ENCODE results near the gene KCNH2. TPM values are rescaled to one million over a fixed set of nuclear protein-coding genes. Genes with fewer than 3 reads are reported as not detected.
A peak's percentile ranks its signal among the peaks of the same experiment; 100 is the strongest.

KCNH2 gene
- total and polyA plus RNA-seq, 10 donors: 0.67 to 5.1 (median 2.3) TPM

DNA sequence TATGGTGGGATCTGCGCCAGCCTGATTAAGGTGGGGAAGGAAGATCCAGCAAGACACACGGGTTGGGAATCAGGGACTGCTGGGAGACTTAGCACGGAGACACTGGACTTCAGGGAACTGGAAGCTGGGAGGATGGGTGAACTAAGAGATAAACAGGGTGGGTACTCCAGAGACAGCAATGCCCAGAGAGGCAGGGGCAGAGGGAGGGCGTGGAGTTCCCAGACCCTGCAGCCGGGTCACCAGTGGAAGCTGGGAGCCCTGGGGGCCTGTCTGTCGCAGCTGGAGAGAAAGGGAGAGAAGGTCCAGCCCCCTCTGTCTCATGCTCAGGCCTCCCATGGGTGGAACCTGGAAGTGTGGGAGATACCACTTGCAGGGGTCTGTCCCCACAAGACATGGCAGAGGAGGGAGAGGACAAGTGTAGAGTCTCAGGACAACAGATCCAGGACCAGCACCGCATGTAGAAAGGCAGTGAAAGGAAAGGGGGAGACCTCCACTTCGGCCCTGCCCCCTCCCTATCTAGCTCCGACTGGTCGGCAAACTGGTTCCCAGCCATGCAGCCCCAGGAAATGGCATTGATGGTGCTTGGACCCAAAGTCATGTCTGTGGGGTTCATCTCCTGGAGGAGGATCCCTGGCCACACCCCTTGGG, 81.4 kb downstream of the KCNH2 start:
- 74 to 82% (median 80%) methylated on average over 10 of the region's 10 CpGs for WGBS, 5 donors
- intact Hi-C loops (cut with DNase I; ENCODE audit: low total_unique reads): loop anchor here (5.0 kb wide), 1 partner anchor 216 kb away; no protein-coding TSS in a partner anchor
- H3K27me3 ChIP-seq (replicated peaks in 1 of 7): peaks cover 0 to 42% (median 0%) of the 10 kb centered on the region in 7 donors

DNA sequence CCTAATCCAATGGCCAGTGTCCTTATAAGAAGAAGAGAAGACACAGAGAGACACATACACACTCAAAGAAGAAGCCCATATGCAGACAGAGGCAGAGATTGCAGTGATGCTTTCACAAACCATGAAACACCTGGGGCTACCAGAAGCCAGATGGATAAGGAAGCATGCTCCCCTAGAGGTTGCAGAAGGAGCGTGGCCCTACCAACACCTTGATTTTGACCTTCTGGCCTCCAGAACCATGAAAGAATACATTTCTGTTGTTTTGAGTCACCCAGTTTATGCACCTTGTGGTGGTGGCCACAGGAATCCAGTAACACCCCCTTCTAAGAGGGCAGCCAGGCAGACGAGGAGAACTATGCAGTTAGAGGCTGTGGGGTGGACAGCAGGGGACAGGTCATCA, 82.3 kb downstream of the KCNH2 start:
- 60 to 79% (median 64%) methylated on average over 2 of the region's 2 CpGs for WGBS, 5 donors
- DNase-seq: no peak
- intact Hi-C loops (cut with DNase I; ENCODE audit: low total_unique reads): loop anchor here (5.0 kb wide), 1 partner anchor 216 kb away; no protein-coding TSS in a partner anchor
- Histone ChIP-seq H3K4me1 (peaks cover 0 to 17% (median 13%) of the 10 kb centered on the region in 6 donors), H3K27ac (no peak overlapping the region), H3K9me3 (peaks cover 0 to 15% (median 6%) of the 10 kb centered on the region in 8 donors), H3K27me3 (replicated peaks in 1 of 7) (peaks cover 0 to 37% (median 0%) of the 10 kb centered on the region in 7 donors), H3K4me3 (no peak overlapping the region), H3K36me3 (no peaks in the 10 kb centered on the region)
- no peak for TF ChIP-seq POLR2AphosphoS5 (IDR thresholded peaks at IDR 0.05)
- TF ChIP-seq, protein P1, sequence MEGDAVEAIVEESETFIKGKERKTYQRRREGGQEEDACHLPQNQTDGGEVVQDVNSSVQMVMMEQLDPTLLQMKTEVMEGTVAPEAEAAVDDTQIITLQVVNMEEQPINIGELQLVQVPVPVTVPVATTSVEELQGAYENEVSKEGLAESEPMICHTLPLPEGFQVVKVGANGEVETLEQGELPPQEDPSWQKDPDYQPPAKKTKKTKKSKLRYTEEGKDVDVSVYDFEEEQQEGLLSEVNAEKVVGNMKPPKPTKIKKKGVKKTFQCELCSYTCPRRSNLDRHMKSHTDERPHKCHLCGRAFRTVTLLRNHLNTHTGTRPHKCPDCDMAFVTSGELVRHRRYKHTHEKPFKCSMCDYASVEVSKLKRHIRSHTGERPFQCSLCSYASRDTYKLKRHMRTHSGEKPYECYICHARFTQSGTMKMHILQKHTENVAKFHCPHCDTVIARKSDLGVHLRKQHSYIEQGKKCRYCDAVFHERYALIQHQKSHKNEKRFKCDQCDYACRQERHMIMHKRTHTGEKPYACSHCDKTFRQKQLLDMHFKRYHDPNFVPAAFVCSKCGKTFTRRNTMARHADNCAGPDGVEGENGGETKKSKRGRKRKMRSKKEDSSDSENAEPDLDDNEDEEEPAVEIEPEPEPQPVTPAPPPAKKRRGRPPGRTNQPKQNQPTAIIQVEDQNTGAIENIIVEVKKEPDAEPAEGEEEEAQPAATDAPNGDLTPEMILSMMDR (IDR thresholded peaks at IDR 0.05 in 8 of 11, conservative IDR thresholded peaks at IDR 0.05 in 3 of 11): no peak
- TF ChIP-seq POLR2A (IDR thresholded peaks at IDR 0.05): no peak

More for the DNA sequence above, 81.4 kb downstream of the KCNH2 start:
- no peak overlapping the region for H3K4me3 ChIP-seq
- TF ChIP-seq POLR2AphosphoS5 (IDR thresholded peaks at IDR 0.05): no peak
- TF ChIP-seq, protein P1 (IDR thresholded peaks at IDR 0.05 in 8 of 11, conservative IDR thresholded peaks at IDR 0.05 in 3 of 11): no peak
- no peak for TF ChIP-seq POLR2A (IDR thresholded peaks at IDR 0.05)
- no peak for DNase-seq
- H3K36me3 ChIP-seq: no peaks in the 10 kb centered on the region
- H3K27ac ChIP-seq: peak overlapping the region in 3 of 8 donors; percentile 66 to 77 (median 74)
- peaks cover 0 to 26% (median 22%) of the 10 kb centered on the region in 6 donors for H3K4me1 ChIP-seq
- H3K9me3 ChIP-seq: peaks cover 0 to 15% (median 6%) of the 10 kb centered on the region in 8 donors

Other genes with a start within 250 kb of the KCNH2 start
- gene GIMAP5, start 240.9 kb downstream of the KCNH2 start, total RNA-seq: 100 to 1,000 TPM in 3 of 7 donors, 10 to 100 TPM in 4; 34.0 to 183 (median 90.6) TPM
- 100 to 1,000 TPM in 1 of 3 donors, 10 to 100 TPM in 2; 70.2 to 114 (median 75.9) TPM for gene GIMAP5, start 240.9 kb downstream of the KCNH2 start, polyA plus RNA-seq
- 100 to 1,000 TPM in 3 of 7 donors, 10 to 100 TPM in 4; 56.1 to 107 (median 75.5) TPM for gene TMEM176B, start 178.0 kb downstream of the KCNH2 start, total RNA-seq
- gene TMEM176B, start 178.0 kb downstream of the KCNH2 start, polyA plus RNA-seq: 100 to 1,000 TPM in 1 of 3 donors, 10 to 100 TPM in 2; 70.0 to 101 (median 88.9) TPM
- gene TMEM176A, start 177.6 kb downstream of the KCNH2 start, total RNA-seq: 10 to 100 TPM; 28.6 to 84.6 (median 57.1) TPM
- gene TMEM176A, start 177.6 kb downstream of the KCNH2 start, polyA plus RNA-seq: 10 to 100 TPM; 52.5 to 77.9 (median 62.9) TPM
- gene AOC1, start 125.8 kb downstream of the KCNH2 start, total RNA-seq: 1 to 10 TPM in 2 of 7 donors, under 1 TPM in 3, not detected in 2; 0.36 to 2.5 (median 0.79) TPM
- gene AOC1, start 125.8 kb downstream of the KCNH2 start, polyA plus RNA-seq: 1 to 10 TPM in 1 of 3 donors, under 1 TPM in 2; 0.03 to 1.1 (median 0.39) TPM
- 100 to 1,000 TPM; 106 to 455 (median 187) TPM for gene NOS3, start 12.7 kb upstream of the KCNH2 start, total RNA-seq
- gene NOS3, start 12.7 kb upstream of the KCNH2 start, polyA plus RNA-seq: 10 to 100 TPM; 11.9 to 81.1 (median 28.4) TPM
- 1 to 10 TPM in 6 of 7 donors, under 1 TPM in 1; 0.66 to 3.8 (median 2.8) TPM for gene ATG9B, start 46.2 kb upstream of the KCNH2 start, total RNA-seq
- 1 to 10 TPM; 1.8 to 3.7 (median 1.9) TPM for gene ATG9B, start 46.2 kb upstream of the KCNH2 start, polyA plus RNA-seq
- gene ABCB8, start 50.1 kb upstream of the KCNH2 start, total RNA-seq: 10 to 100 TPM; 22.5 to 42.6 (median 29.1) TPM
- gene ABCB8, start 50.1 kb upstream of the KCNH2 start, polyA plus RNA-seq: 10 to 100 TPM; 12.9 to 21.1 (median 17.2) TPM
- 1 to 10 TPM; 1.5 to 5.0 (median 2.9) TPM for gene ASIC3, start 70.2 kb upstream of the KCNH2 start, total RNA-seq
- gene ASIC3, start 70.2 kb upstream of the KCNH2 start, polyA plus RNA-seq: 1 to 10 TPM; 1.1 to 3.7 (median 2.6) TPM
- gene CDK5, start 79.6 kb upstream of the KCNH2 start, total RNA-seq: 10 to 100 TPM in 4 of 7 donors, 1 to 10 TPM in 3; 7.5 to 17.9 (median 11.2) TPM
- gene CDK5, start 79.6 kb upstream of the KCNH2 start, polyA plus RNA-seq: 10 to 100 TPM in 1 of 3 donors, 1 to 10 TPM in 2; 6.3 to 10.1 (median 9.2) TPM
- gene SLC4A2, start 81.3 kb upstream of the KCNH2 start, total RNA-seq: 100 to 1,000 TPM in 1 of 7 donors, 10 to 100 TPM in 6; 58.9 to 112 (median 85.2) TPM
- gene SLC4A2, start 81.3 kb upstream of the KCNH2 start, polyA plus RNA-seq: 100 to 1,000 TPM in 1 of 3 donors, 10 to 100 TPM in 2; 43.9 to 122 (median 99.4) TPM
- 100 to 1,000 TPM in 1 of 7 donors, 10 to 100 TPM in 6; 72.9 to 102 (median 77.6) TPM for gene FASTK, start 102.5 kb upstream of the KCNH2 start, total RNA-seq
- gene FASTK, start 102.5 kb upstream of the KCNH2 start, polyA plus RNA-seq: 100 to 1,000 TPM in 2 of 3 donors, 10 to 100 TPM in 1; 83.9 to 183 (median 136) TPM
- 10 to 100 TPM; 27.1 to 47.8 (median 38.2) TPM for gene TMUB1, start 105.2 kb upstream of the KCNH2 start, total RNA-seq
- 10 to 100 TPM; 43.0 to 73.4 (median 45.9) TPM for gene TMUB1, start 105.2 kb upstream of the KCNH2 start, polyA plus RNA-seq
- 10 to 100 TPM; 43.2 to 94.4 (median 73.0) TPM for gene AGAP3, start 108.2 kb upstream of the KCNH2 start, total RNA-seq
- gene AGAP3, start 108.2 kb upstream of the KCNH2 start, polyA plus RNA-seq: 10 to 100 TPM; 21.8 to 79.1 (median 51.2) TPM
- not detected for gene GBX1, start 189.4 kb upstream of the KCNH2 start, total RNA-seq
- gene GBX1, start 189.4 kb upstream of the KCNH2 start, polyA plus RNA-seq: not detected
- not detected for gene ASB10, start 208.9 kb upstream of the KCNH2 start, total RNA-seq
- gene ASB10, start 208.9 kb upstream of the KCNH2 start, polyA plus RNA-seq: not detected
- gene H2BK1, start 232.2 kb upstream of the KCNH2 start, total RNA-seq: not detected
- gene H2BK1, start 232.2 kb upstream of the KCNH2 start, polyA plus RNA-seq: under 1 TPM in 1 of 3 donors, not detected in 2; 0.24 TPM
- 10 to 100 TPM; 22.7 to 30.0 (median 29.8) TPM for gene ABCF2, start 248.9 kb upstream of the KCNH2 start, total RNA-seq
- 10 to 100 TPM in 2 of 3 donors, 1 to 10 TPM in 1; 9.2 to 19.3 (median 12.9) TPM for gene ABCF2, start 248.9 kb upstream of the KCNH2 start, polyA plus RNA-seq